GM19025 (cell line): ENCODE results near the gene IRX6.

Experiments used
- ATAC-seq: cut with Tn5 transposase; IDR thresholded peaks from one replicate; pipeline ENCODE4 v1.9.1; 2021; ENCODE audit warnings: mild to moderate bottlenecking, low read depth, moderate library complexity; ENCODE audit not compliant: unreplicated experiment

IRX6 gene

GRCh38 chr16:55323637-55324271, at the start of gene IRX6:
IRX6 (plus strand) TSS chr16:55324203; CDS start chr16:55325092, 889 bp downstream.
- no peak for ATAC-seq

DNA sequence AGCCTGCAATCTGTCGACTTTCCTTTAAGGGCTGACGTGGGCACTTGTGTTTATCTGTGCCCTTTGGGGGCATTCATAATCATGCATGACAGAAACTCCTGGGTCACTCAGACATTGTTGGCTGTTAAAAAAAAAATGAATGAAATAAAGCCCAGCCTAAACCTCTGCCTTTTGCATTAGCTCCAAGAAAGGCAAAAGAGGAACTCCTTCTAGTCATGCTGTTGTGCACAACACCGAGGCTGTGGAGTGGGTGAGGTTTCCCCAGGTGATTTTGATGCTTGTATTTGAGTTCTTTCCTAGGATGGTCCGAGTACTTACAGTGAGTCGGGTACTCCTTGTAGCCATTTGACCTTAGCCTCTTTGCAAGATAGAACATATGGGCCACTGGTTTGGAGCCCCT, 49.6 kb upstream of the IRX6 start:
- no peak for ATAC-seq

DNA sequence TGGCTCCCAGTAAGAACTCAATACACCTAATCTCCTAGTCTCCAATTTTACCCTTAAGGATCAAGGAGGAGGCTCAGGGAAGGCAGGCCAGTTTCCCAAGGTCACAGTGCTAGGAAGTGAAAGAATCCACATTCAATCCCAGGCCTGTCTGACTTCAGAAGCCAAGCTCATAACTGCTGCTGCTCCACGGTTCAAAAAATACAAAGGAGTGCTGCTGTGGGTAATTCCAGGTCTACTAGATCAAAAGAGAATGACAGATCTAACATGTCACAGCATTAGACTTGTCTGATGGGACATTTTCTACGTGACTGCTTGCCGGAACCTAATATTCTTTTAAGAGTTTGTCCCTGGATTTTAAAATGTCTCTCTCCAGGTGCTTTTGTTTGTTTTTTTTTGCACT, 48.8 kb upstream of the IRX6 start:
- ATAC-seq: no peak

DNA sequence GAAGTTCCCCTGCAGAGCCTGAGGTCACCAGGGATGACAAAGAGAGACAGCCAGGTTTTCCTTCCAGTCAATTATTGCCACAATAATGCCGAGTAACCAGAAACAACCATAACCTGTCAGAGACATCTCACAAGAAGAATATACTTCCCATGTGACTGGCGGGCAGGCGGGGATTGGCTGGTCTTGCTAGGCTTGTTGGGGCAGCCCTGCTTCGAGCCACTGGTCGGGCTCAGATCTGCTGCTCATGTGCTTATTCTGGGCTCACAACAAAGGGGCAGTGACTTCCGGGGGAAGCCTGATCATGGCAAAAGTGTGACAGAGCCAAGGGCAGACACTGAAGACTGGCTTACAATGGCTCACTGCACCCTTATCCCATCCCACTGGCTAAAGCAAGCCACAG, 48.1 kb upstream of the IRX6 start:
- ATAC-seq: no peak

DNA sequence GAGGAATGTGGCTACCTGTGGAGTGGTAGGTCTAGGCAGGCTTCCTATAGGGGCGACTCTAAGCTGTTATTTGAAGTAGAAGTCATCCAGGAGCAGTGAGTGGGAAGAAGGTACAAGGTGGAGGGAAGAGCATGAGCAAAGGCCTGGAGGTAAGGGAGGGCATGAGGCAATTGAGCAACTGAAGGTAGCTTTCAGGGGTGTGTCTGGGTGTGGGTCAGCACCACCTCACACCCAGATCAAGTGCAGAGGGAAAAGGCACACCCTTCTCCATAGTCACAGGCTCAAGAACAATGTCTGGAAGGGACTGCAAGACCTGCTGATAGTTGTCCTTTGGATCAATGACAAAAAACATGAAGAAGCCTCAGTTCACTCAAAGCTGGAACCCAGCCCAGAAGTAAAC, 46.5 kb upstream of the IRX6 start:
- ATAC-seq: no peak

DNA sequence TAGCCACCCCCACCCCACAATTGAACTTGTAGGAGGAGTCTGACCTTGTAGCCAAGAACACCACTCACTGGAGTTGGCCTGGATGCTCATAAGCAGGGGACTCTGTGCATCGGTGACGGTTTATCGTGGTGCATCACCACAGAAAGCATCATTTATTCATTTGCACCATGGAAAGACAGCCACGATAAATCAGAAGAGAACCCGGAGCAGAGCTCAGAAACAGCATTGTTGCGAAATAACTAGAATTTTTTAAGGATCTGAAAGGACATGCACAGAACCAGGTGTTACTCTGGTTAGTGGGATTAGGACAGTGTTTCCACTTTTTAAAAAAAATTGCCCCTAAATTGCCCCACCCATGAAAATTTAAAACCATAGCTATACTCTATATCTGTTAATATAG, 44.4 kb upstream of the IRX6 start:
- no peak for ATAC-seq

- ATAC-seq: no peak
Observed at GRCh38 chr16:55280587-55280986, 43.4 kb upstream of the IRX6 start.

GRCh38 chr16:55282441-55282840, 41.6 kb upstream of the IRX6 start:
- ATAC-seq: no peak

DNA sequence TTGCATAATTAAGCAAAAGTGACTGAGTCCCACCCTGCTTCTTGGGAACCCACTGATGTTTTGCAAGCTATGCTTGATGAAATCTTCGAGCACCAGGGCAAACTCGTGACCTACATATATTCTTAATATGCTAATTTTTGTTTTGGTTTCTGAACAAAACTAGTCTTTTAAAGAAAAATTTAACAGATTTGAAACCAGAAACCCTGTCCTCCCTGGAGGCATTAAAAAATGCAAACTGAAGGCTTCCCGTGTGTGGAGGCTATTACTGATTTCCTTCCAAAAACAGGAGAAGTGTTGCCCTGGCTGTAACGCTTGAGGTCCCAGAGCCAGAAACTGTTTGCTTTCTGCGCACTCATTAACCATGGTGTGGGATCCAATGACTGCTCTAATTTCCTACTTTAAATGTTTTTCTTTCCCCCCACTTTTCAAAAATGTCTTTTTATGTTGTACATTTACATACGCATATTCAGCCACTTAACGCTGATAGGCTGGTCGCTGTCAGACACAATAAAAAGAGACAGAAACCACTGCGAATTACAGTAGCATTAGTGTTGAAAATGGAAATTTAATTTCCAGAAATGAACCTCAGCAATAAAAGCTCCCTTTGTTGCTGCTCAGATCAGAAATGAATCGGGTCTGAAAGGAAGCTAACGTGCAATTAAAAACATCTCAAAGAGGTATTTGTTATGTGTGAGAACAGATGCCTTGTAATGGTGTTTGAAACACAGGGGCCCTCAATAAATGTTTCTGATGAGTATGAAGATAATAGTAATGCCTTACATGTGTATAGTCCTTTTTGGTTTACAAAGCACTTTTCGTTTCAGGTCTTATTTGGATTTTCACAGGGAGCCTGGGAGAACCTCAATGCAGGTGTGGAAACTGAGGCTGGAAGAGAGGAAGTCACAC, 39.9 kb upstream of the IRX6 start:
- no peak for ATAC-seq

DNA sequence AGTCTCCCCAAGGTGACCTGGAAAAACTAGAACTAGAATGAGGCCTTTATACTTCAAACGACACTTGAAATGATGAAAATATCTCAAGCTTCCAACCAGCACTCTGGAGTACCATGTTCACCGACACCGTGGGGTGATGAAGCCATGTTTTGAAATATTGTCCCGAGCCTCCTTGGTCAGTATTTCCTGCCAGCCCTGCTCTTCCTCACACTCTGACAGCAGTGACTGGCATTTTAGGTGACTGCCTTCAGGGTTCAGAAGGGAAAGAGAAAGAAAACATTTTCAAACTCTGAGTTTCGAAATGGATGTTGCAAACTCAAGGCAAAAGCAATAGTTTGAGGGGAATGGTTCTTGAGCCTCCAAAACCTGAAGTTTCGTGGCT, 39.3 kb upstream of the IRX6 start:
- ATAC-seq: peak; percentile 65

DNA sequence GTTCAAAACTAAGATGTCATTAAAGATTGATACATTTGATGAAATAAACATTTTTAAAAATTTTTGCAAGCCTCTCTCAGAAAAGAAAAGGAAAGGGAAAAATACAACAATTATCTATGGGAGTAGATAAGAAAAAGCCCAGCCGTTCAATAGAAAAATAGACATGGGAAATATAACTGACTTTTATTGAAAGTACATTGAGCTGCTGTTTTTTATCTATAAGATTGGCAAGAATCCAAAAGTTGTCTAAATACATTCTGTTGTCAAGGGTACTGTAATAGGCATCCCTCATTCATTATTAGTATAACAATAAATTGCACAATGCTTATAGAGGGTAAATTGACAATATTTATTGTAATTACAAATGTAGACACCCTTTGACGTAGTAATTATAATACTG, 38.4 kb upstream of the IRX6 start:
- no peak for ATAC-seq

DNA sequence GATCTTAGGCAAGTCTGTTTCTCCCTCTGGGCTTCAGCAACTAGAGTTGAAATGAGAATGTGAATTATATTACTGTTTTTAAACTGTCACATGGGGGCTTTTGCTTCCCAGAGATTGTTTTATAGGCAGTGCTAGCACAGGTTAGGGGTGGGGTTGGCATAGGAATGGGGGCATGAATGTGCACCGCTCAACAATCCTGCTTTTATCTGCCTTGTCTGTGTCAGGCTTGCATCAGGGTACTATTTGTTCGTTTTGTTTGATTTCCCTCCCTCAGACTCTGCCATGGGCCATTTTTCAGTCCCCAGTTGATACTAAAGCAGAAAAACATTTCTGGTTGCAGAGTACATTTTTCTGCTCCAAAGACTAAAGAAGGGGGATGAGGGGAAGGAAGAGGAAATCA, 34.6 kb upstream of the IRX6 start:
- ATAC-seq: no peak

DNA sequence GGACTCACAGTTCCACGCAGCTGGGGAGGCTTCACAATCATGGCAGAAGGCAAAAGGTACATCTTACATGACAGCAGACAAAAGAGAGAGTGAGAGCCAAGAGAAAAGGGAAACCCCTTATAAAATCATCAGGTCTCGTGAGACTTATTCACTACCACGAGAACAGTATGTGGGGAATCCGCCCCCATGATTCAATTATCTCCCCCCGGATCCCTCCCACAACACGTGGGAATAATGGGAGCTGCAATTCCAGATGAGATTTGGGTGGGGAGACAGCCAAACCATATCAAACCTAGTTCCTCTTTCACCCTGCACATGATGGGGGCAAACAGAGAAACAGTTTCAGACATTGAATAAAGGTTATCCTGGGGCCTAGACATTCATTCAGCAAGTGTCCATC, 32.2 kb upstream of the IRX6 start:
- no peak for ATAC-seq

DNA sequence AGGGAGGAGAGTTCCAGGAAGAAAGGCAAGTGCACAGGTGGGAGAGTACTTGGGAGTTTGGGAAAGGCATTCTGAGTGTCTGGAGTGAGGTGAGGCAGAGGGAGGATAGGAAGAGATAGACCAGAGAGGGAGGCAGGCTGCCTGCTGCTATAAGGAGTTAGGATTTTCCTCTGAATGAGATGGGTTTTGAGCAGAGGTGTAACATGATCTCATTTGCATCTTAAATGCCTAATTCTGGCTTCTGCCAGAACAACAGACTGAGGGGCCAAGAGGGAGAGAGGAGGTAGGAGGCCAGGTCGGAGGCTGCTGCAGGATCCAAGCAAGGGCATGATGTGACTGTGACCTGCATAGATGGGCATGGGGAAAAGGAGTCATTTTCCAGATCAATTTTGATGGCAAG, 31.5 kb upstream of the IRX6 start:
- no peak for ATAC-seq

- ATAC-seq: no peak
Observed at GRCh38 chr16:55294129-55294528, 29.9 kb upstream of the IRX6 start.

- peak; percentile 50 for ATAC-seq
Observed at GRCh38 chr16:55294931-55295342, 29.1 kb upstream of the IRX6 start.

DNA sequence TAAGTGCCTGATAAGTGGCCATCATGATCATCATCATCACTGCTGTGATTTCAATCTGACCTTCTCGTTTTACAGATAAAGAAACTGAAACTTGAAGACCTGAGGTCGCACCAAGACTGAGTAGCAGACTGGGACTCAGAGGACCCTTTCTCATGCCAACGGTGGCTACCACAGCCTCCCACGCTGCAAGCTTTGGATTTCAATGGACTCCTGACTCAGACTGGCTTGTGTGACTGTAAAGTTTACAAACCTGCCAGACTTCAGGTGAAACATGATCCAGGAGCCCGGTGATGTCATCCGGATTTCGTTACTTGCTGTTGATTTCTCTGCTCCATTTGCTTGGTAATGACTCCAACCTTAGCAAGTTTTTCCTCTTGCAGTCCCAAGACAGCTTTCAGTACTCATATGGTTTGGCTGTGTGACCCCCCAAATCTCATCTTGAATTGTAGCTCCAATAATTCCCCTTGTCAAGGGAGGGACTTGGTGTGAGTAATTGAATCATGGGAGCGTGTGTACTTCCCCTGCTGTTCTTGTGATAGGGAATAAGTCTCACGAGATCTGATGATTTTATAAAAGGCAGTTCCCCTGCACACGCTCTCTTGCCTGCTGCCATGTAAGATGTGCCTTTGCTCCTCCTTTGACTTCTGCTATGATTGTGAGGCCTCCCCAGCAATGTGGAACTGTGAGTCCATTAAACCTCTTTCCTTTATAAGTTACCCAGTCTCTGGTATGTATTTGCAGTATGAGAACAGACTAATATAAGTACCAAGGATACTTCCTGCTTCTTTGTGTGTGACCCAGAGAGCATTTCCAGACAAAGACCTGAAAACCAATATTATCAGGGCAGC, 26.7 kb upstream of the IRX6 start:
- ATAC-seq: no peak

GRCh38 chr16:55297910-55298479, 26.0 kb upstream of the IRX6 start:
- no peak for ATAC-seq

DNA sequence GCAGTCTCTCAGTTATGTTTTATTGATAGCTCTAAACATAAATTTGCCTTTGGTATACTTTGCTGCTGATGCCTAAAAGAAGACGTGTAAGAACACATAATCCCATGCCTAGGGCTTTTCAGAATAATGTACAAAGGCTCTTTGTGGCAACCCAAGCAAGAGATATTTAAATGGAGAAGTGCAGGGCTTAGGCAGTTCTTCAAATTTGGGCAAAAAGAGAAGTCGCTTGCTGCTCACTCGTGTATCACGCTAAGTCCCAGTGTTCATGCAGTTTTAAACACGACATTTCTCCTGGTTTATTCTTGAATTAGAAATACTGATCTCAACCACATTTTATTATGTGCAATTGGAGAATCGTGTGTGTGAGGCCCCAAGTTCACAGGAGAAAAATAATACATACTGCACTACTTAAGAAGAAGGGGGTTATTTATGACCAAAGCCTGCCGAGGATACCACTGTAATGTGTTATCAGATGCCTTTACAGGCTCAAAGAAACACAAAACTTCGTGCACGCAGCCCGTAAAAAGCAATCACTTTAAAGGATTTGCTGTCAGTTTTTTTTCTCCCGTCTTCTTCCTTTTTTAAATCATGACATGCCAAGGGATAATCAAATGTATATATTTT, 22.5 kb upstream of the IRX6 start:
- no peak for ATAC-seq

DNA sequence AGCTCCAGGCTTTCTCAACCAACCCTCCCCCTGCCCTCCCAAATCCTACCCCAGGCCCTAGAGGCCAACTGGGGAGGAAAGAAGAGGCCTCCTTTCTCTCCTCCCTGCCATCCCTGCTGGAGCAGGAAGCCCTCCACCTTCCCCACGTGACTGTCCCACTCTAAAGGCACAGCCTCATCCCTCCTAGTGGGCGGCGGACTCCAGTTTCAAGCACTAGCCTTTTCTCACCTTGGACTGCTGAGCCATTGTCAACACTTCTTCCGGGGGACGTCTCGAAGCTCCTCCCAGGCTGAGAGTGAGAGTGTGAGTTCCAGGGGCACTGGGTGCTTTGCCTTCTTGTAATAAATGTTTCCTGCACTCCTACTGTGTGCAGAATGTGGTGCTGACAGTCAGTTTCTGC, 21.4 kb upstream of the IRX6 start:
- ATAC-seq: no peak
